Activated naive CD8-positive, alpha-beta T cell treated with anti-CD3 and anti-CD28 coated beads, Interleukin-2, amount 50 U/mL, for 24 hours (primary cell): ENCODE measurements around the gene MAP4K2.

Experiments used
- ATAC-seq: fragments of 150-1000 bp; cut with Tn5 transposase; one replicate; pipeline ENCODE4 v1.10.0; 2021
- DNase-seq: peaks from one replicate; pipeline ENCODE4 v3.0.0; 2021
- H3K27ac Mint-ChIP-seq: one replicate; pipeline ENCODE4 v1.8.0; 2021; ENCODE audit warnings: mild to moderate bottlenecking, mixed read lengths
- H3K27me3 Mint-ChIP-seq: one replicate; pipeline ENCODE4 v1.8.0; 2021; ENCODE audit warnings: mixed read lengths
- H3K36me3 Mint-ChIP-seq: one replicate; pipeline ENCODE4 v1.8.0; 2021; ENCODE audit warnings: low read depth, mixed read lengths
- H3K4me1 Mint-ChIP-seq: one replicate; pipeline ENCODE4 v1.8.0; 2021; ENCODE audit warnings: mixed read lengths
- H3K4me3 Mint-ChIP-seq: one replicate; pipeline ENCODE4 v1.8.0; 2021; ENCODE audit warnings: mild to moderate bottlenecking, moderate library complexity, mixed read lengths
- H3K9me3 Mint-ChIP-seq: one replicate; pipeline ENCODE4 v1.8.0; 2021; ENCODE audit warnings: mixed read lengths

The MAP4K2 gene

GRCh38 chr11:64809781-64810241 is 6.8 kb upstream of the MAP4K2 start:
- Mint-ChIP-seq H3K27me3 (no peaks in the 10 kb centered on the region), H3K36me3 (peaks cover 6% of the 10 kb centered on the region)

GRCh38 chr11:64805481-64805880 is 2.5 kb upstream of the MAP4K2 start:
- Mint-ChIP-seq H3K9me3 (no peaks in the 10 kb centered on the region), H3K4me1 (peaks cover 34% of the 10 kb centered on the region), H3K27me3 (no peaks in the 10 kb centered on the region), H3K27ac (no peak overlapping the region), H3K36me3 (peaks cover 7% of the 10 kb centered on the region), H3K4me3 (no peak overlapping the region)
- DNase-seq (no peak), ATAC-seq (no peak)

More at GRCh38 chr11:64809781-64810241, 6.8 kb upstream of the MAP4K2 start:
- Mint-ChIP-seq H3K4me3 (peak overlapping the region; percentile 87), H3K27ac (peak overlapping the region; percentile 76), H3K9me3 (no peaks in the 10 kb centered on the region), H3K4me1 (peaks cover 19% of the 10 kb centered on the region)
- DNase-seq = peak; percentile 32
- ATAC-seq = no peak

GRCh38 chr11:64804346-64805210 is 1.6 kb upstream of the MAP4K2 start:
- Mint-ChIP-seq H3K9me3 (no peaks in the 10 kb centered on the region), H3K4me3 (peak overlapping the region; percentile 86), H3K4me1 (peaks cover 33% of the 10 kb centered on the region), H3K27ac (no peak overlapping the region), H3K36me3 (peaks cover 9% of the 10 kb centered on the region), H3K27me3 (no peaks in the 10 kb centered on the region)
- DNase-seq (no peak), ATAC-seq (no peak)

GRCh38 chr11:64803846-64804345 is 882 bp upstream of the MAP4K2 start:
- ATAC-seq (no peak), DNase-seq (no peak)
- Mint-ChIP-seq H3K9me3 (no peaks in the 10 kb centered on the region), H3K36me3 (peaks cover 12% of the 10 kb centered on the region), H3K4me1 (peaks cover 29% of the 10 kb centered on the region), H3K27me3 (no peaks in the 10 kb centered on the region), H3K4me3 (peak overlapping the region; percentile 86), H3K27ac (peak overlapping the region; percentile 89)

- peaks cover 11% of the 10 kb centered on the region for H3K36me3 Mint-ChIP-seq
- H3K27ac Mint-ChIP-seq = peak overlapping the region; percentile 71
- ATAC-seq = peak; percentile 8
- peak overlapping the region; percentile 83 for H3K4me3 Mint-ChIP-seq
- H3K4me1 Mint-ChIP-seq = peaks cover 27% of the 10 kb centered on the region
- DNase-seq = peak; percentile 61
- H3K9me3 Mint-ChIP-seq = no peaks in the 10 kb centered on the region
- no peaks in the 10 kb centered on the region for H3K27me3 Mint-ChIP-seq
Observed at GRCh38 chr11:64802370-64803157, 450 bp downstream of the MAP4K2 start.

- DNase-seq = no peak
- H3K27me3 Mint-ChIP-seq = no peaks in the 10 kb centered on the region
- peaks cover 11% of the 10 kb centered on the region for H3K36me3 Mint-ChIP-seq
- peak overlapping the region; percentile 83 for H3K4me3 Mint-ChIP-seq
- peaks cover 27% of the 10 kb centered on the region for H3K4me1 Mint-ChIP-seq
- no peak for ATAC-seq
- H3K27ac Mint-ChIP-seq = peak overlapping the region; percentile 71
- H3K9me3 Mint-ChIP-seq = no peaks in the 10 kb centered on the region
Observed at GRCh38 chr11:64801561-64802369, 1.2 kb downstream of the MAP4K2 start.

GRCh38 chr11:64801158-64801464 is 1.9 kb downstream of the MAP4K2 start:
- Mint-ChIP-seq H3K27me3 (no peaks in the 10 kb centered on the region), H3K9me3 (no peaks in the 10 kb centered on the region), H3K4me1 (peaks cover 29% of the 10 kb centered on the region), H3K27ac (peak overlapping the region; percentile 71), H3K36me3 (peaks cover 12% of the 10 kb centered on the region), H3K4me3 (peak overlapping the region; percentile 83)
- ATAC-seq = no peak
- DNase-seq = no peak

- H3K36me3 Mint-ChIP-seq = peaks cover 10% of the 10 kb centered on the region
- peaks cover 29% of the 10 kb centered on the region for H3K4me1 Mint-ChIP-seq
- no peak overlapping the region for H3K4me3 Mint-ChIP-seq
- no peaks in the 10 kb centered on the region for H3K9me3 Mint-ChIP-seq
- no peaks in the 10 kb centered on the region for H3K27me3 Mint-ChIP-seq
- no peak overlapping the region for H3K27ac Mint-ChIP-seq
- no peak for ATAC-seq
- DNase-seq = no peak
Observed at GRCh38 chr11:64800303-64801157, 2.5 kb downstream of the MAP4K2 start.

GRCh38 chr11:64799623-64800302 is 3.3 kb downstream of the MAP4K2 start:
- no peak for DNase-seq
- H3K4me1 Mint-ChIP-seq = peaks cover 32% of the 10 kb centered on the region
- H3K27ac Mint-ChIP-seq = no peak overlapping the region
- no peak overlapping the region for H3K4me3 Mint-ChIP-seq
- H3K27me3 Mint-ChIP-seq = no peaks in the 10 kb centered on the region
- ATAC-seq = no peak
- no peaks in the 10 kb centered on the region for H3K9me3 Mint-ChIP-seq
- peaks cover 10% of the 10 kb centered on the region for H3K36me3 Mint-ChIP-seq

GRCh38 chr11:64799256-64799622 is 3.8 kb downstream of the MAP4K2 start:
- H3K9me3 Mint-ChIP-seq = no peaks in the 10 kb centered on the region
- no peaks in the 10 kb centered on the region for H3K27me3 Mint-ChIP-seq
- no peak overlapping the region for H3K4me3 Mint-ChIP-seq
- H3K4me1 Mint-ChIP-seq = peaks cover 34% of the 10 kb centered on the region
- DNase-seq (no peak), ATAC-seq (no peak)
- no peak overlapping the region for H3K27ac Mint-ChIP-seq
- peaks cover 10% of the 10 kb centered on the region for H3K36me3 Mint-ChIP-seq

GRCh38 chr11:64796757-64797541 is 6.1 kb downstream of the MAP4K2 start:
- no peaks in the 10 kb centered on the region for H3K9me3 Mint-ChIP-seq
- no peak for ATAC-seq
- peaks cover 26% of the 10 kb centered on the region for H3K4me1 Mint-ChIP-seq
- H3K36me3 Mint-ChIP-seq = peaks cover 8% of the 10 kb centered on the region
- no peaks in the 10 kb centered on the region for H3K27me3 Mint-ChIP-seq
- no peak overlapping the region for H3K4me3 Mint-ChIP-seq
- no peak for DNase-seq
- H3K27ac Mint-ChIP-seq = no peak overlapping the region

- H3K4me1 Mint-ChIP-seq = peaks cover 22% of the 10 kb centered on the region
- peaks cover 8% of the 10 kb centered on the region for H3K36me3 Mint-ChIP-seq
- no peak for DNase-seq
- no peak overlapping the region for H3K27ac Mint-ChIP-seq
- no peaks in the 10 kb centered on the region for H3K9me3 Mint-ChIP-seq
- no peak for ATAC-seq
- H3K27me3 Mint-ChIP-seq = no peaks in the 10 kb centered on the region
- H3K4me3 Mint-ChIP-seq = no peak overlapping the region
Observed at GRCh38 chr11:64796047-64796756, 6.8 kb downstream of the MAP4K2 start.
